ENCODE results near the gene SLC1A5.
"Not testable (repeated sequence)": the region's sequence is repeated elsewhere in the genome, so short reads cannot be mapped to it uniquely, and the experiment has no call there.

Gene SLC1A5

GRCh38 chr19:46768746-46769145 is 19.6 kb downstream of the SLC1A5 start:
- not testable (repeated sequence) for DNase-seq (ENCODE audit: low read depth)

- DNase-seq (ENCODE audit: low read depth), result no peak
Observed at GRCh38 chr19:46766569-46767317, 21.7 kb downstream of the SLC1A5 start.

GRCh38 chr19:46764817-46765291 is 23.5 kb downstream of the SLC1A5 start:
- no peak for DNase-seq (ENCODE audit: low read depth)

- no peak for DNase-seq (ENCODE audit: low read depth)
Observed at GRCh38 chr19:46762245-46762890, 26.0 kb downstream of the SLC1A5 start.

- DNase-seq (ENCODE audit: low read depth), result no peak
Observed at GRCh38 chr19:46761418-46761831, 27.0 kb downstream of the SLC1A5 start.

- DNase-seq (ENCODE audit: low read depth), result not testable (repeated sequence)
Observed at GRCh38 chr19:46760897-46761296, 27.5 kb downstream of the SLC1A5 start.

- no peak for DNase-seq (ENCODE audit: low read depth)
Observed at GRCh38 chr19:46760363-46760762, 28.0 kb downstream of the SLC1A5 start.

- DNase-seq (ENCODE audit: low read depth), result no peak
Observed at GRCh38 chr19:46759817-46760333, 28.5 kb downstream of the SLC1A5 start.

- no peak for DNase-seq (ENCODE audit: low read depth)
Observed at GRCh38 chr19:46759206-46759605, 29.2 kb downstream of the SLC1A5 start.

GRCh38 chr19:46756544-46756888 is 31.9 kb downstream of the SLC1A5 start:
- DNase-seq (ENCODE audit: low read depth), result no peak

GRCh38 chr19:46755853-46756543 is 32.4 kb downstream of the SLC1A5 start:
- no peak for DNase-seq (ENCODE audit: low read depth)

GRCh38 chr19:46755077-46755852 is 33.1 kb downstream of the SLC1A5 start:
- no peak for DNase-seq (ENCODE audit: low read depth)

- no peak for DNase-seq (ENCODE audit: low read depth)
Observed at GRCh38 chr19:46753420-46754155, 34.8 kb downstream of the SLC1A5 start.

- DNase-seq (ENCODE audit: low read depth), result peak; percentile 49
Observed at GRCh38 chr19:46748325-46749109, 39.9 kb downstream of the SLC1A5 start.

GRCh38 chr19:46746281-46747057 is 41.9 kb downstream of the SLC1A5 start, which contains the start of gene STRN4:
Gene STRN4 (minus strand): TSS chr19:46746450. CDS start chr19:46746430, 20 bp downstream.
- peak; percentile 51 for DNase-seq (ENCODE audit: low read depth)

- peak; percentile 32 for DNase-seq (ENCODE audit: low read depth)
Observed at GRCh38 chr19:46745521-46746280, 42.7 kb downstream of the SLC1A5 start, which contains the start of gene FKRP. Gene FKRP (plus strand): TSS chr19:46746057. CDS start chr19:46755451, 9,394 bp downstream.

- no peak for DNase-seq (ENCODE audit: low read depth)
Observed at GRCh38 chr19:46745030-46745429, 43.4 kb downstream of the SLC1A5 start.

- DNase-seq (ENCODE audit: low read depth), result no peak
Observed at GRCh38 chr19:46744005-46744691, 44.2 kb downstream of the SLC1A5 start.
